ENCODE measurements around the gene WBP11. TPM values are rescaled to one million over a fixed set of nuclear protein-coding genes. Genes with fewer than 3 reads are reported as not detected.

The WBP11 gene
- total RNA-seq, 1 experiment from 2014 or later: 108 TPM

DNA sequence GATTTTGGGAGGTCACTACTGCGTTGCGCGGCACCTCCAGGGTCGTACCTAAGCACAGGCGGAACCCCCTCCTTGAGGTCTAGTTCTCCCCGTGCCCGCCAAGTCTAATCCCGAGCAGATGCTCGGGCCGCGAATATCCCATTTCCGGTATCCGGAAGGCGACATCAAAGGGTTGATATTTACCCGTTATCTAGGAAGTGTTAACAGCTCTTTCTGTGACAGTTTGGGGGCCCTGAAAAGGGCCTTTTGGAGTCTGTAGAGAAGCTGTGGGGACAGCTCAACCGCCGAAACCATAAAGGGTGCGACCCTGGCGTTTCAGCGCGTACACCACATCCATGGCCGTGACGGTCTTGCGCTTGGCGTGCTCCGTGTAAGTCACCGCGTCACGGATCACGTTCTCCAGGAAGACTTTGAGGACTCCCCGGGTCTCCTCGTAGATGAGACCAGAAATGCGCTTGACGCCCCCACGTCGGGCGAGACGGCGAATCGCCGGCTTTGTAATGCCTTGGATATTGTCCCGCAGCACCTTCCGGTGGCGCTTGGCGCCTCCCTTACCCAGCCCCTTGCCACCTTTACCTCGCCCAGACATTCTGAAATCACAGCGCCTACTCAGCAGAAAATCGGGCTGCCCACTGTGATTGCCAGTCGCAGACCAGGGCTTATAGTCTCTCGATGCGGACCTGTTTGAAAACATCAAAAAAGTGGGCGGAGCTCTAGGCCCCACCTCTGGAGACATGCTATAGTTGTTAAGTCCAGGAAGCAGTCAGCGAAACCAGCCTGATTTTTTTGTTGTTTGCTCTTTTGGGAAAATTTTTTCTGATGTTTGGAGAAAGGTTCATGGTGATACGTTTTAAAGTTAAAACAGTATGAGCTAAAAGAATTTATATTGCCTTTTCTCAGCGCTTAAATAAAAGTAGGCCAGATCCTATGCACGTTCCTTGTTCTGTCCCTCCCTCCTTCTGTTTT is 32.5 kb downstream of the WBP11 start:
- Mint-ChIP-seq H3K4me1 (peaks cover 26 to 37% of the 10 kb centered on the region in 2 experiments), H3K27ac (peak overlapping the region; percentile 98 to 99 (median 99)), H3K27me3 (ENCODE audit: low read depth) (peaks cover 5% of the 10 kb centered on the region; the same call in 1 of the 2 replicates), H3K36me3 (ENCODE audit: insufficient read depth in 1 of 3, low read depth in 3 of 3) (peaks cover 12 to 25% (median 22%) of the 10 kb centered on the region in 3 experiments), H3K4me3 (peak overlapping the region; percentile 96 to 98), H3K9me3 (peaks cover 2 to 4% of the 10 kb centered on the region in 2 experiments; a peak in 4 of 5 replicates)
- Histone ChIP-seq H3K23ac (ENCODE audit: insufficient read length, low read depth, low read length) (no peak overlapping the region), H4K20me1 (ENCODE audit: control insufficient read depth, insufficient read depth, insufficient read length) (peaks cover 3% of the 10 kb centered on the region), H3K4me2 (ENCODE audit: insufficient read depth, insufficient read length, low read length) (peak overlapping the region; percentile 89), H3K79me1 (ENCODE audit: insufficient read depth, low read depth, low read length, poor library complexity, severe bottlenecking) (no peaks in the 10 kb centered on the region), H3K27me3 (ENCODE audit: insufficient read depth, low read length) (no peaks in the 10 kb centered on the region), H2AK5ac (ENCODE audit: insufficient read length, low read length) (no peak overlapping the region), H3K4ac (ENCODE audit: low read depth, low read length) (no peak overlapping the region), H2BK5ac (ENCODE audit: insufficient read length, low read length) (peak overlapping the region; percentile 25), H4K91ac (ENCODE audit: insufficient read length, low read depth, low read length) (no peak overlapping the region), H2BK20ac (ENCODE audit: low read depth, low read length, poor library complexity, severe bottlenecking) (no peak overlapping the region), H3K14ac (ENCODE audit: insufficient read depth, low read length) (peak overlapping the region; percentile 87), H3K56ac (ENCODE audit: insufficient read length, low read depth, low read length) (no peak overlapping the region), H3K9ac (ENCODE audit: extremely low read depth, insufficient read length, low read length) (peak overlapping the region; percentile 92), H3K9me3 (ENCODE audit: control insufficient read depth, low read depth, low read length) (no peaks in the 10 kb centered on the region), H2BK120ac (ENCODE audit: low read depth, low read length, poor library complexity, severe bottlenecking) (no peak overlapping the region), H3K79me2 (ENCODE audit: insufficient read depth, low read length) (no peaks in the 10 kb centered on the region; the same call in 1 of the 2 replicates), H2BK12ac (ENCODE audit: insufficient read length, low read depth, low read length) (no peak overlapping the region), H3K18ac (ENCODE audit: insufficient read length, low read depth, low read length) (peak overlapping the region; percentile 87), H3K4me1 (ENCODE audit: insufficient read depth, low read length) (no peaks in the 10 kb centered on the region), H2BK15ac (ENCODE audit: low read depth, low read length) (no peak overlapping the region), H3T11ph (ENCODE audit: low read length) (no peak overlapping the region), H4K5ac (ENCODE audit: insufficient read length, low read depth, low read length) (no peak overlapping the region), H3K23me2 (ENCODE audit: insufficient read length, low read depth, low read length, poor library complexity, severe bottlenecking) (peaks cover 17% of the 10 kb centered on the region), H4K8ac (replicated peaks; ENCODE audit: insufficient read length, low read depth, low read length) (no peak overlapping the region), H3K27ac (ENCODE audit: insufficient read length, low read depth, low read length) (peak overlapping the region; percentile 87), H2AFZ (ENCODE audit: low read length) (no peak overlapping the region)
- DNase-seq: peak; percentile 97
- no CpG with 5 or more reads among the region's 56 CpGs for WGBS (ENCODE audit: extremely low coverage, insufficient read length, low lambda C conversion rate)
- TF ChIP-seq, protein P1, sequence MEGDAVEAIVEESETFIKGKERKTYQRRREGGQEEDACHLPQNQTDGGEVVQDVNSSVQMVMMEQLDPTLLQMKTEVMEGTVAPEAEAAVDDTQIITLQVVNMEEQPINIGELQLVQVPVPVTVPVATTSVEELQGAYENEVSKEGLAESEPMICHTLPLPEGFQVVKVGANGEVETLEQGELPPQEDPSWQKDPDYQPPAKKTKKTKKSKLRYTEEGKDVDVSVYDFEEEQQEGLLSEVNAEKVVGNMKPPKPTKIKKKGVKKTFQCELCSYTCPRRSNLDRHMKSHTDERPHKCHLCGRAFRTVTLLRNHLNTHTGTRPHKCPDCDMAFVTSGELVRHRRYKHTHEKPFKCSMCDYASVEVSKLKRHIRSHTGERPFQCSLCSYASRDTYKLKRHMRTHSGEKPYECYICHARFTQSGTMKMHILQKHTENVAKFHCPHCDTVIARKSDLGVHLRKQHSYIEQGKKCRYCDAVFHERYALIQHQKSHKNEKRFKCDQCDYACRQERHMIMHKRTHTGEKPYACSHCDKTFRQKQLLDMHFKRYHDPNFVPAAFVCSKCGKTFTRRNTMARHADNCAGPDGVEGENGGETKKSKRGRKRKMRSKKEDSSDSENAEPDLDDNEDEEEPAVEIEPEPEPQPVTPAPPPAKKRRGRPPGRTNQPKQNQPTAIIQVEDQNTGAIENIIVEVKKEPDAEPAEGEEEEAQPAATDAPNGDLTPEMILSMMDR (conservative IDR thresholded peaks at IDR 0.05): no peak

Measured in H9 (cell line).